ENCODE results near the gene SEL1L.

DNA sequence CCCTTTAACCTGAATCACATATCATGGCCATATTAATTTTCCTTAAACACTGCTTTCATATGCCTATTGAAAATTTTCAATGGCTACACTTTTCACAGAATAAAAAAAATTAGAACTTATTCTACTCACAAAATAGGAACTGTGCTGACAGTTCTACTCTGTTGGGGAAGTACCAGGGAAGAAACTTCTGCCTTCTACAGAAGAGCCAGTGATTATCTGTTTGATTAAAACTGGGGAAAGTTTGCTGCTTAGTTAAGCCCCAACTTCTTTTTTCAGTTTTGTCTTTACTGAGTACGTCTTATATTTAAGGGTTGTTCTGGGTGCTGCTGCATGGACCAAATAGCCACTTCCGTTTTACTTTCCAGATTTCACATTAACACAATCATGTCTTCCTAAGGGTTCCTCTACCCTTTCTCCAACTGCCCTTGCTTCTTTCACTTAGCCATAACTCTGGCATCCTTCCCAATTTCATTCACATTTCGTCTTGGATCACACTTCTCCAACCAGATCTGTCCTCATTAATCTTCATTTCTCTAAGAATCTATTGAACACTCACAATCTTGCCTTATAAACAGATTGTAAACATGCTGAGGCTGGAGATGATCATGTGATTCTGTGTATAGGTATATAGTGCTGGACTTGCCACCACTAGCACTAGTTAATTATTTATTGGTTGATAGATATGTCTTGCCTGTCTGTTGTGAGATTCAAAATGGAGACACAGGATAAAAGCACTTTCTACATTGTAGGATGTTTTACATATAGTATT lies 1.9 kb upstream of the SEL1L start:
- TF ChIP-seq, protein P1, sequence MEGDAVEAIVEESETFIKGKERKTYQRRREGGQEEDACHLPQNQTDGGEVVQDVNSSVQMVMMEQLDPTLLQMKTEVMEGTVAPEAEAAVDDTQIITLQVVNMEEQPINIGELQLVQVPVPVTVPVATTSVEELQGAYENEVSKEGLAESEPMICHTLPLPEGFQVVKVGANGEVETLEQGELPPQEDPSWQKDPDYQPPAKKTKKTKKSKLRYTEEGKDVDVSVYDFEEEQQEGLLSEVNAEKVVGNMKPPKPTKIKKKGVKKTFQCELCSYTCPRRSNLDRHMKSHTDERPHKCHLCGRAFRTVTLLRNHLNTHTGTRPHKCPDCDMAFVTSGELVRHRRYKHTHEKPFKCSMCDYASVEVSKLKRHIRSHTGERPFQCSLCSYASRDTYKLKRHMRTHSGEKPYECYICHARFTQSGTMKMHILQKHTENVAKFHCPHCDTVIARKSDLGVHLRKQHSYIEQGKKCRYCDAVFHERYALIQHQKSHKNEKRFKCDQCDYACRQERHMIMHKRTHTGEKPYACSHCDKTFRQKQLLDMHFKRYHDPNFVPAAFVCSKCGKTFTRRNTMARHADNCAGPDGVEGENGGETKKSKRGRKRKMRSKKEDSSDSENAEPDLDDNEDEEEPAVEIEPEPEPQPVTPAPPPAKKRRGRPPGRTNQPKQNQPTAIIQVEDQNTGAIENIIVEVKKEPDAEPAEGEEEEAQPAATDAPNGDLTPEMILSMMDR (IDR thresholded peaks at IDR 0.05; ENCODE audit: low read length): no peak
- no peak for TF ChIP-seq EZH2 (IDR thresholded peaks at IDR 0.05; ENCODE audit: borderline replicate concordance, low read length)

Data from OCI-LY1 (cell line).